Fibroblast of skin of right biceps (primary cell): ENCODE data around the gene TTL.
"Not testable (repeated sequence)": the region's sequence is repeated elsewhere in the genome, so short reads cannot be mapped to it uniquely, and the experiment has no call there.

Experiments used
- DNase-seq: peaks from one replicate; pipeline ENCODE4 v3.0.0-alpha.2; 2013

The TTL gene

GRCh38 chr2:112476434-112476833, 5.5 kb upstream of the TTL start:
- no peak for DNase-seq

DNA sequence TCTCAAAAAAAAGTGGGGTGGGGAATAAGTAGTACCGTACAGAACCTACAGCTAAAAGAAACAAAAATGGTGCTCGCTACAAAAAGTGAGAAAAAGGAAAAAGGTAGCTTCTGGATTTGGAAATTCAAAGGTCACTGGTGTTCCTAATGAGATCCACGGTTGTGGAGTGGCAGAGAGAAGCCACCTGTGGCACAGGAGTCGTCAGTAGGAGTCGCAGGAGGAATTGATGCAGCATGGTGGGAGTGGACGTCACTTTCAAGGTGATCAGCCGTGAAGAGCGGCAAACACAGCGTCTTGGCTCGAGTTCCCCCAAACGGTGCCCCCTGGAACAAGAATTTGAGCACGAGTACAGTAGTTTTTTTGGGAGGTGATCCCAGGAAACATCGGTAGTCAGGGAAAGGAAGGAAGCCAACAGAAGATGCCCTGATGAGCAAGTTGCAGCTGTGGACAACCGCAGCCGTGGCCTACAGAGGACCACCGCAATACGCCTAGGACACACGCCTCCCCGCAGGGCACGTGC, 1.4 kb upstream of the TTL start:
- DNase-seq = no peak

DNA sequence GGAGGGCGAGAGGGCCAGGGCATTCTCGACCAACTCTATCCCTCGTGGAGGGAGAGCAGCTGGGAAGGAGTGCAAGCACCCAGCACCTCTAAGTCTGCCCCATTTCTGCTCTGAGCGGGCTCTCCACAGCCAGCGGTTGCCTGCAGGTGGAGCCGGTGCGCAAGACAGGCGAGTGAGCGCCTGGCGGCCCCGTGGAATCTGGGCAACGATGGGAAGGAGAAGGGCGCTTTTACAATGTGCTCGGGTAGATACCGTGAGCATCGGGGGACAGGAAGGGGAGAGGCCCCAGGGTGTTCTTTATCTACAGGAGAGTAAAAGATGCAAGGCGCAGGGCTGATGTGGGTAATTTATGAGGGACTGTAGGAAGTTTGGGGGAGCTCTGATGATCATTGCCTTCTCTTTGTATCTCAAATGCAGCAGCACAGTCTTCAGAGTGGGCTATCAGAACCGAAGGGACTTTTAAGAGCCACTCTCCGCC, 867 bp upstream of the TTL start:
- DNase-seq = peak; percentile 79

DNA sequence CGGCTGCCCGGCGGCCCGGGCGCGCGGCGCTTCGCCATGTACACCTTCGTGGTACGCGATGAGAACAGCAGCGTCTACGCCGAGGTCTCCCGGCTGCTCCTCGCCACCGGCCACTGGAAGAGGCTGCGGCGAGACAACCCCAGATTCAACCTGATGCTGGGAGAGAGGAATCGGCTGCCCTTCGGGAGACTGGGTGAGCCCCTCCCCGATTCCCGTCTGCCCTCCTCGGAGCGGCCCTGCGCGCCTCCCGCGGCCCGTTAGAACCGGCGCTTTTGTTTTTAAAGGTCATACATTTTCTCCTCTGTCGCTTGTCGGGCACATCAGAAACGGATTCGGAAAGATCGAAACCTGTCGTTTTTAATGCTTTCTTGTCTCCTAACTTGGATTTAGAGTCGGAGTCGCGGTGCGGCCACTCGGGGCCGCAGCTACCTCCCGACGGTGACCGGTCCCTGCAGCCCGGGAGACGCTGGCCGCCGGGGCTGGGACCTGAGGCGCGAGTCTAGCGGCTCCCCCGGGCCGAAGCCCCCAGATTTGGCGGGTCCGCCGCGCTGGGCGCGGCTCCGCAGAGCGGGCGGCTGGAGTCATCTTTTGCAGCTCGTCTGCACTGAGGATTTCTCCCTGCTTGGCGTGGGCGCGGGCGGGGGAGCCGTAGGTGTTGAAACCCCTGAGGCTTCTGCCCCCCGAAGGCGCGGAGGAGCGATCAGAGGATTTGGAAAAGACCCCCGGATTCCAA, 519 bp downstream of the TTL start:
- DNase-seq = peak; percentile 38

DNA sequence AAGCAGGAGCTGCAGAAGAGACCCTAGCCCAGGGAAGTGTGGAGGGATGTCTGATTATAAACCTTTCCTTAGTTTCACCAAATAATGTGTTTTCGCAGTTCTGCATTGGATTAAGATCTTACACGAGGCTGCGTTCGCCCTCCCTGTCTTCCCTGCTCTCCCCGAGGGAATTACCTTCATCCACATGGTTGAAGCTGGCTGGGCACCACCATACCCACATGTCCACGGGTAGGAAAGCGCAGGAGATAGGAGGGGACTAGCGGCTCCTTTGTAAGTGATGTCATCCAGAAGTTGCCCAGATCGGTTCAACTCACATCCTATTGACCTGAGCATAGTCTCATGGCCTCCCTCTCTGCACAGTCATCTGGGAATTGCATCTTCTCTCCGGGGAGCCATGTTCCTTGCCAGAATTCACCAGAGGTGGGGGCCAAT, 1.1 kb downstream of the TTL start:
- peak; percentile 60 for DNase-seq

DNA sequence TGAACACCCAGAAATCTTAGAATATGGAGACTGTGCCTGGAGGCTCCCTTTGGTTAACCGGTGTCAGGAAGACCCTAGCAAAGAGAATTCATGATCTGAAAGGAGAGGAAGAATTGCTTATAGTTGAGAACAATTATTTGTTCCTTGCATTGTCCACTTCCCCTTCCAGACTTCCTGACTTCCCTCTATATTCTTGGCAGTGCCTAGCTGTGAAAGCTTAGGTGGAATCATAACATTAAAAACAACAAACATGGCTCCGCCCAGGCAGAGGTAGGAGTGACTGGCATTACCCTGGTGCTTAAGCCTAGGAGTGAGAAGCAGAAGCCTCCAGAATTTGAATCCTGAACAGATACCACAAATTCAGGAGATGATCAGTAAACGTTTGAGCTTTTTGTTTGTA, 1.9 kb downstream of the TTL start:
- no peak for DNase-seq

- no peak for DNase-seq
Measured at GRCh38 chr2:112485849-112486248, 3.9 kb downstream of the TTL start.

DNA sequence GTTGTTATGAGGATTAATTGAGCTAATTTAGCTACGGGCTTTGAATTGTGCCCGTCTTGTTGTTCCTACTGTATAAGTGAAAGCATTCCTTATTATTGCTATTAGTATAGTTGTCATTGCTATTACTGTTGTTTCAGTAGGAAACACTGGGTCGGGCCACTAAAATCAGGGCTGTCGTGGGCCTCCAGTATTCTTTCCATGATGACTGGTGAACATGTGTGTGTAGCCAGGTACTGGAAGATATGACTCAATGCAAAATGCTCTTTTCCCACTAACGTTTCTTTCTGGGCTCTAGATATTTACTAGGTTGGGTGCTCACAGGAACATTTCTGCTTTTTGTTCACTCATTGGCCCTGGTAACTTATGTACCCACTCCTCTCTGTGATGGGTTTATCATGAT, 4.9 kb downstream of the TTL start:
- no peak for DNase-seq

DNA sequence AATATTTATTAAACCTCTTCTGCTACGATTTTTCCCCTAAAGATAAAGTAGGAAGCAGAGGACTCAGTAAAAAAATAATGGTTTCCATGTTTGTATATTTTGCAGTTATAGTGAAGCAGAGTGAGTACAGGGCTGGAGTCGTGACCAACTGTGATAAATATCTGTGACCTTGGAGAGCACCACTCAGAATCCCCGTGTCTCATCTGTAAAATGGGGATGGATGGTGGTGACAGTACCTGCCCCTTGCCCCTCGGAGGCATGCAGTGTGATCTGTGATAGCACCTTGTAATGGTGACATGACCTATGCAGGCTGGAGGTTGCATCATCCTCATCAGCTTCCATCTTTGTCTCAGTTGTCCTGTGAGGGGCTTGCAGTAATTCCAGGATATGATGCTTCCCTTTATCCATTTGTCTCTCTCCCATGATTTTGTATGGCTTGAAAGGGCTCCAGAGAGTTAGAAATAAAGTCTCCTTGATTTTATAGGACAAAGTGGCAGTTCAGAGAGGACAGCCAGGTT, 5.5 kb downstream of the TTL start:
- no peak for DNase-seq

DNA sequence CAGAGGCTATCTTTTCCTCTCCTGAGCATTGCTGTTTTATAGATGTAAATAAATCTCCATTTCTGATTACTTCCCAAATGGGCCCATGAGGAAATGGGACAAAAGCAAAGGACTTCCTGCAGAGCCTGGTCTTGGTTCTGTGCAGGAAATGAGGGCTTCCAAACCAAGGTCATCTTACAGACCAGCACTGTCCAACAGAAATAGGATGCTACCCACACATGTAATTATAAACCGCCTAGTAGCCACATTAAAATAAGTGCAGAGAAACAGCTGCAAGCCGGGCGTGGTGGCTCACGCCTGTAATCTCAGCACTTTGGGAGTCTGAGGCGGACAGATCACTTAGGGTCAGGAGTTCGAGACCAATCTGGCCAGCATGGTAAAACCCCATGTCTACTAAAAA, 6.2 kb downstream of the TTL start:
- DNase-seq = no peak

DNA sequence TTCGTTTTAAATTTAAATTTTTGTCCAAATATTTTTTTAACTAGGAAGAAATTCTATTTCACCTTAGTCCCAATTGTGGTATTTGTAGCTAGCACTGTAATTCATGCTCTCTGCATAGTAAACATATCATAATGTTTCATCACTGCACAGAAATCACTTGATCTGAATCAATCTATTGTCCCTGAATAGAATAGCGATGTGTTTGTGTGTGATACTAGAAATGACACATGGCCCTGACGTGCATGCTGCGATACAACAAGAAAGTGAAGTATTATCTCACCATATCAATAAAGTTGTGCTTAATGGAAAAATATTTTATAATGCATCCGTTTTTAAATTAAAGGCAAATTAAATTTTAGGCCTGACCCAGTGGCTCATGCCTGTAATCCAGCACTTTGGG, 10.0 kb downstream of the TTL start:
- no peak for DNase-seq

DNA sequence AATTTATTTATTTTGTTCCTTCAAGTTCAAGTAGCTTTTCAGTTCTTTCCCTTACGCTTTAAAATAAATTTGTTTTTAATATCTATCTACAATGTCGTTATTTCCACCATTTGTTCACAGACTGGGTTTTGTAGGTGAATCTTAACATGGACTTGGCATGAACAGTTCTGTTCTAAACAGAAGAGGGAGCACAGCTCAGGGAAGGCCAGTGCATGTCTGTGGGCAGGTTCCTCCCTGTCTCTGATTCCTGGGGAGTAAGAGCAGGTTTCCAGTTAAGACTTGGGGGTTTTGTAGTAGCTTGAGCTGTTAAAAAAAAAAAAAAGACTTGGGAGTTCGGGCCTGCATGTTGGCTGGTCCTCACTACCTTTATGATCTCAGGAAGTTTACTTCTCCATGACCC, 11.1 kb downstream of the TTL start:
- DNase-seq = no peak

DNA sequence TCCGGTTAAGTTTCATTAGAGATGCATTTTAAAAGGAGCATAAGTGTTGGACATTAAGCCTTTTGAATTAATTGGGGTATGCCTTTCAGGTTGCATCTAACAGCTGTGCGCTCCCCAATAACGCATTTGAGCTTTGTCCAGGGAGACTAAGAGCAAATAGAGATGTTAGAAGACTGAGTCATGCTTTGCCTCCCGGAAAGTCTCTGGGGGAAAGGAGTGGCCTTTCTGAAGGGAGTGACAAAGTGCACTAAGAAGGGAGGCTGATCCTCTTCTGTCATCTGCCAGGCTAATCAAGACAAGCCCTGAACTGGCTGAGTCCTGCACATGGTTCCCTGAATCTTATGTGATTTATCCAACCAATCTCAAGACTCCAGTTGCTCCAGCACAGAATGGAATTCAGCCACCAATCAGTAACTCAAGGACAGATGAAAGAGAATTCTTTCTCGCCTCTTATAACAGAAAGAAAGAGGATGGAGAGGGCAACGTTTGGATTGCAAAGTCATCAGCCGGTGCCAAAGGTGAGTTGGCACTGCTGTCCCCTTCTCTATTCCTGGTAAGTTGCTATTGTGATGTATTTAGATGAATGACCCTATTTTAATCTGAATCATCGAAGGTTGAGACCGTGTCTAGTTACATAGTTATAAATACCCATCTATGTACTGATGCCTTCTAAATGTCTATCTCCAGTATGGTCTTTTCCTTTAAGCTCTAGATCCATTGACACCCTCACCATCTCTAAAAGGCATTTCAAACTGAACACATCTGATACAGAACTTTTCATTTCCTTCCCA, 12.1 kb downstream of the TTL start:
- peak; percentile 82 for DNase-seq

DNA sequence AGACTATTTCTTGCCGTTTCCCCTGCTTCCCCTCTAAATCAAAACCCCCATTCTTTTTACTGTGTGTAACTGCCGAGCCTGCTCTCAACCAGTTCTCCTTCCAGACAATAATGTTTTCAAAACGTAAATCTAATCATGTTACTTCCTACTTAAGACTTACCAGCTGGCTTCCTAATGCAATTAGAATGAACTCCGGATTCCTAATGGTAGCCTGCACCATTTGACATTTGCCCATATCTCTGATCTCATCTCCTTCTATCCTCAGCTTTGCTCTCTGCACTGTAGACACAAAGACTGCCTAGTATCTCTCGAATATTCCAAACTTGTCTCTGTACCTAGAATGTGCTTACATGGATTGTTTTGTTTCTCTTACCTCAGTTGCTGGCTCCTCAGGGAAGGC, 12.9 kb downstream of the TTL start:
- DNase-seq = no peak

- not testable (repeated sequence) for DNase-seq
Measured at GRCh38 chr2:112495878-112496277, 13.9 kb downstream of the TTL start.

DNA sequence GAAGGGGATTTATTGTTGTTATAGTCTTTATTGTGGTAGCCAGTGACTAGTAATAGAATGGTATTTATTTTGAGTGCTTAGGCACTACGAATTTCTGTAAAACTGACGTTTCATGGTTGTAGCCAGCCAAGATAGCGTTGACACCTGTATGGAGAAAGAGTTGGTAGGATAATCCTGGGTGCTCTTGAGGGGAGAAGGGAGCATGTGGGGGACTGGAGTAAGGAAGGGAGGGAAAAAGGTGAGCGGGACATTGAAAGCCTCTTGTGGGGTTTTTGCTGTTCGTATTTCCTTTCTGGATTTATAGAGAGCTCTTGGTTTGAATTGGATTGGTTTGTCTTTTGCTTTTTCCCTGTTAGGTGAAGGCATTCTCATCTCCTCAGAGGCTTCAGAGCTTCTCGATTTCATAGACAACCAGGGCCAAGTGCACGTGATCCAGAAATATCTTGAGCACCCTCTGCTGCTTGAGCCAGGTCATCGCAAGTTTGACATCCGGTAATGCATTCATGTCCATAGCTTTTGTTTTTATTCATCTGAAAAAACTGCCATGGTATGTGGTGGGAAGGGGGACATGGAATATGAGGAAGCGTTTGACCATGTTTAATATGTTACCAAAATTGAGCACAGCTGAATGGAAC, 19.0 kb downstream of the TTL start:
- DNase-seq = peak; percentile 50

DNA sequence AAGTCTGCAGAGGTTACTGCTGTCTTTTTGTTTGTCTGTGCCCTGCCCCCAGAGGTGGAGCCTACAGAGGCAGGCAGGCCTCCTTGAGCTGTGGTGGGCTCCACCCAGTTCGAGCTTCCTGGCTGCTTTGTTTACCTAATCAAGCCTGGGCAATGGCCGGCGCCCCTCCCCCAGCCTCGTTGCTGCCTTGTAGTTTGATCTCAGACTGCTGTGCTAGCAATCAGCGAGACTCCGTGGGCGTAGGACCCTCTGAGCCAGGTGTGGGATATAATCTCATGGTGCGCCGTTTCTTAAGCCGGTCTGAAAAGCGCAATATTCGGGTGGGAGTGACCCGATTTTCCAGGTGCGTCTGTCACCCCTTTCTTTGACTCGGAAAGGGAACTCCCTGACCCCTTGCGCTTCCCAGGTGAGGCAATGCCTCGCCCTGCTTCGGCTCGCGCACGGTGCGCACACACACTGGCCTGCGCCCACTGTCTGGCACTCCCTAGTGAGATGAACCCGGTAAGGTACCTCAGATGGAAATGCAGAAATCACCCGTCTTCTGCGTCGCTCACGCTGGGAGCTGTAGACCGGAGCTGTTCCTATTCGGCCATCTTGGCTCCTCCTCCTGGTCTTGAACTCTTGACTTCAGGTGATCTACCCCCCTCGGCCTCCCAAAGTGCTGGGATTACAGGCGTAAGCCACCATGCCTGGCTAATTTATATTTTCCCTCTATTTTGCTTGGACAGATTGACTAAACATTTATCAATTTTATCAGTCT, 27.5 kb downstream of the TTL start:
- not testable (repeated sequence) for DNase-seq

GRCh38 chr2:112516801-112517200, 34.8 kb downstream of the TTL start:
- DNase-seq = no peak

GRCh38 chr2:112518807-112519206, 36.9 kb downstream of the TTL start:
- no peak for DNase-seq

- no peak for DNase-seq
Measured at GRCh38 chr2:112519506-112519905, 37.5 kb downstream of the TTL start.

DNA sequence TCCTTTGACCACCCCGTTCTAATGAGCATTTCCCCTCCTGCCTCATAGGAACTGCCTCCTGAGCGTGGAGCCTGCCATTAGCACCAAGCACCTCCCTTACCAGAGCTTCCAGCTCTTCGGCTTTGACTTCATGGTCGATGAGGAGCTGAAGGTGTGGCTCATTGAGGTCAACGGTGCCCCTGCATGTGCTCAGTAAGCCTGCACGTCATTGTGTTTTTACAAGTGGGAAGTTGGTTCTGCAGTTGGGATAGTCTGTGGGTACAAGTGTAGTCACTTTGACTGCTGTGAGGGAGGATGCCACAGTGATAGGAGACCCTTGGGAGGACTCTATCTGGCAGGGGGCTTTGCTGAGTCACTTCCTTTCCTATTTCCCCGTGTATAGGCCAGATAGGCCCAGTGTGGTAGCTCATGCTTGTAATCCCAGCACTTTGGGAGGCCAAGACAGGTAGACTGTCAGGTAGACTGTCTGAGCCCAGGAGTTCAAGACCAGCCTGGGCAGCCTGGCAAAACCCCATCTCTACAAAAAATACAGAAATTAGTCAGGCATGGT, 38.4 kb downstream of the TTL start:
- DNase-seq = no peak

DNA sequence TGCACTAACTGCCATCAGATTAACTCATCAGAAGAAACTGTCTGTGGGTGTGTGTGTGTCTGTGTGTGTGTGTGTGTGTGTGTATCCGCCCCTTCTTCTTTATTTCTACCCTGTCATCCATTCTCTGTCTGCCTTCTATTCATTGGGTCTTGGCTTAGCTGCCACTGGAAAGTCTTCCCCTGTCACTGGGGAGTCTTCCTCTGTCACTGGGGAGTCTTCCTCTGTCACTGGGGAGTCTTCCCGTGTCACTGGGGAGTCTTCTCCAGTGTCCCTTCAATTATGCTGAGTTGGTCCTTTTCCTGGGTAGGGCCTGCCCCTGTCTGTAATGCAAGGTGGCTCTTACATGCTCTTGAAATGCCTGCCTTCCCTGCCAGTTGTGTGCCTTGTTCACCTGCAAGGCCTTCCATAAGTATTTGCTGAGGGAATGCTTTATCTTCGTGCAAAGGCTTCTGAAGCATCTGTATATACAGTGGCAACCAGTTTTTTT, 41.4 kb downstream of the TTL start:
- no peak for DNase-seq
